Activated T-helper 1 cell treated with anti-CD3 and anti-CD28 coated beads, Interleukin-12 subunit alpha, Interleukin-12 subunit beta, Interleukin-2, Interleukin-4 antibody, amounts not matched to agents 30 ng/mL and 10 ng/mL and 1 ng/mL, durations not matched to agents 14 hours and 24 hours and 36 hours (primary cell): ENCODE measurements around the gene RNF207. TPM values are rescaled to one million over a fixed set of nuclear protein-coding genes. Genes with fewer than 3 reads are reported as not detected.

ENCODE experiments used
- DNase-seq: peaks from one replicate; pipeline ENCODE4 v3.0.0; 2021; ENCODE audit warnings: low spot score
- H3K27ac Mint-ChIP-seq: one replicate; pipeline ENCODE4 v1.8.0; 2021; ENCODE audit warnings: mild to moderate bottlenecking, mixed read lengths
- H3K27me3 Mint-ChIP-seq: one replicate; pipeline ENCODE4 v1.8.0; 2022; ENCODE audit warnings: mild to moderate bottlenecking, moderate library complexity, mixed read lengths; ENCODE audit not compliant: insufficient read depth
- H3K36me3 Mint-ChIP-seq: one replicate; pipeline ENCODE4 v1.8.0; 2021; ENCODE audit warnings: low read depth, mixed read lengths
- H3K4me1 Mint-ChIP-seq: one replicate; pipeline ENCODE4 v1.8.0; 2021; ENCODE audit warnings: low read depth, mixed read lengths
- H3K4me3 Mint-ChIP-seq: one replicate; pipeline ENCODE4 v1.8.0; 2021; ENCODE audit warnings: mild to moderate bottlenecking, moderate library complexity, mixed read lengths
- H3K9me3 Mint-ChIP-seq: one replicate; pipeline ENCODE4 v1.8.0; 2021; ENCODE audit warnings: mixed read lengths
- intact Hi-C: fragments of 100-400 bp; cut with micrococcal nuclease; formaldehyde crosslinking; loops from one replicate; pipeline ENCODE4 v1.15.1; 2024
- total RNA-seq: library from RNA; stranded (reverse); gene quantifications from 2 replicates; pipeline ENCODE4 v1.2.3, GENCODE V29; 2022

RNF207 gene
- total RNA-seq, 1 donor from 2014 or later = 65.8 TPM

DNA sequence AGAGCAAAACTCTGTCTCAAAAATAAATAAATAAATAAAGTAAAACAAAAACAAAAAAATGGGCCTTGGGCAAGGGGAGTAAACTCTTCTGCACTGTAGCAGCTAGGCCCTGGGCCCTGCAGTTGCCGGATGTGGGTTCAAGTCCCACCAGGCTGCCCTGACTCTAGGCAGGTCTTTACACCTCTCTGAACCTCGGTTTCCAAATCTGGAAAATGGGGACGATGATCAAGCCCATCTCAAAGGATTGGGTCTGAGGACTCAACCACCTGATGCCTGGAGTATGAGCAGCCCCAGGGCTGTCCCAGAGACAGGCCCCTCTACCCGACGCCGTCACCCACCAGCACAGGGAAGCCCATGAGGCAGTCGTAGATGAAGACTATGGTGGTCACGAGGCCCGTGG, 47.5 kb downstream of the RNF207 start:
- no peaks in the 10 kb centered on the region for H3K9me3 Mint-ChIP-seq
- H3K27me3 Mint-ChIP-seq = peaks cover 19% of the 10 kb centered on the region
- H3K4me1 Mint-ChIP-seq = no peaks in the 10 kb centered on the region
- no peak overlapping the region for H3K4me3 Mint-ChIP-seq
- intact Hi-C loops = no loop called here
- DNase-seq = no peak
- H3K27ac Mint-ChIP-seq = no peak overlapping the region
- H3K36me3 Mint-ChIP-seq = no peaks in the 10 kb centered on the region

- no peaks in the 10 kb centered on the region for H3K9me3 Mint-ChIP-seq
- H3K4me1 Mint-ChIP-seq = no peaks in the 10 kb centered on the region
- H3K36me3 Mint-ChIP-seq = no peaks in the 10 kb centered on the region
- peaks cover 20% of the 10 kb centered on the region for H3K27me3 Mint-ChIP-seq
- no peak for DNase-seq
- no peak overlapping the region for H3K4me3 Mint-ChIP-seq
- intact Hi-C loops = no loop called here
- no peak overlapping the region for H3K27ac Mint-ChIP-seq
These were observed 48.8 kb downstream of the RNF207 start for GRCh38 chr1:6254691-6255090.

- Mint-ChIP-seq H3K4me1 (no peaks in the 10 kb centered on the region), H3K9me3 (no peaks in the 10 kb centered on the region), H3K4me3 (no peak overlapping the region), H3K27ac (no peak overlapping the region), H3K36me3 (no peaks in the 10 kb centered on the region), H3K27me3 (peaks cover 13% of the 10 kb centered on the region)
- no peak for DNase-seq
- intact Hi-C loops = no loop called here
These were observed 50.7 kb downstream of the RNF207 start for GRCh38 chr1:6256645-6257044.

- Mint-ChIP-seq H3K4me3 (no peak overlapping the region), H3K27ac (no peak overlapping the region), H3K4me1 (no peaks in the 10 kb centered on the region), H3K27me3 (peaks cover 12% of the 10 kb centered on the region), H3K9me3 (no peaks in the 10 kb centered on the region), H3K36me3 (no peaks in the 10 kb centered on the region)
- no peak for DNase-seq
- intact Hi-C loops = no loop called here
These were observed 51.7 kb downstream of the RNF207 start for GRCh38 chr1:6257541-6258069.

DNA sequence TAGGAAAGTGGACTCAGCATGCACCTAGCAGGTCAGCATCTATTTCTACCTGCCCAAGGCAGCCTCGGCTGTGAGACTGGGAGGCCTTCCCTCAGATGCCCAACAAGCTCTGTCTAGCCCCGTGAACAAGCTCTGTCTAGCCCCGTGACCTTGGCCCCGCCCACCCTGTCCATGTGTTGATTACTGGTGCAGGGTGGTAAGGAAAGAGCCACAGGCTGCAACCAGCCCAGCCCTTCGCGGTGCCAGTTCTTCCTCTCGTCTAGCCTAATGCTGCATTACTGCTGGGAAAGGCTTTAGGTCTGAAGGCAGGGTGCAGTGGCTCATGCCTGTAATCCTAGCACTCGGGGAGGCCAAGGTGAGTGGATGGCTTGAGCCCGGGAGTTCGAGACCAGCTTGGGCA, 52.8 kb downstream of the RNF207 start:
- Mint-ChIP-seq H3K27me3 (peaks cover 12% of the 10 kb centered on the region), H3K36me3 (no peaks in the 10 kb centered on the region), H3K4me3 (no peak overlapping the region), H3K27ac (no peak overlapping the region), H3K9me3 (no peaks in the 10 kb centered on the region), H3K4me1 (no peaks in the 10 kb centered on the region)
- intact Hi-C loops = no loop called here
- no peak for DNase-seq

DNA sequence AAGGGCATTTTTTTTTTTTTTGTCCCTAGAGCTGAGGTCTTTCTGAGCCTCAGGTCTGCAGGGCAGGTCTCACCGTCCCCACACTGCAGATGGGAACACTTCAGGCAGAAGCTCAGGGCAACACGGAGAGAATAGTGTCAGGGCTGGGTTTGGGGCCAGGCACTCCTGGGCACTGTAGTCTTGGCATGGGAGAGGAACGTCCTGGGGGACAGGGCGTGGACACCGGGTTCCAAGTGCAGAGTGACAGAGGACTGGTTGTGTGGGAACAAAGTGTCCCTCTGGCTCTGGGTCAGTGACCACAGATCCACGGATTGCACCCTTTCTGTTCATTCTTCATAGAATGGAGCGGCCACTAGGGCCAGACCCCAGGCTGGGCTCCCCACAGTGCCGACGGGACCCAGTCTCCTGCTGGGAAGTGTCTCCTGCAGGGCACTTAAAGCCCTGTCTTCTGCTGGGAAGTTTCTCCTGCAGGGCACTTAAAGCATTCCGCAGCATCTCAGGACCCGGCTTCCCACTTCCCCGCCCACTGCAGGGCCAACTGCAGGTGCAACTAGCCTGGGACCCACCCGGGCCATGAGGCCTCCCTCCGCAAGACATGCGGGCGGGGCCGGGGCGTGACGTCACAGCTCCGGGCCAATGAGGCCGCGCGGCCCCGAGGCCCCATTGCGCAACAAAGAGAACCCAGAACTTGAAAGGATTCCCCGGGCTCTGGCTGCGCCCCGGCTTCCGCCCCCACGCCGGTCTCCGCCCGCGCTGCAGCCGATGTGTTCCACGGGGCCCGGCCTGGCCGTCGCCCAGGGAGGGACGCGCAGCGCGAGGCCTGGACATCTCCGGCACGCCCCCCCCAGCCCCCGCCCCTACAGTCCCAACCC, 53.8 kb downstream of the RNF207 start:
- Mint-ChIP-seq H3K36me3 (no peaks in the 10 kb centered on the region), H3K9me3 (no peaks in the 10 kb centered on the region), H3K4me1 (no peaks in the 10 kb centered on the region), H3K4me3 (peak overlapping the region; percentile 46), H3K27me3 (peaks cover 12% of the 10 kb centered on the region), H3K27ac (no peak overlapping the region)
- DNase-seq = peak; percentile 80
- intact Hi-C loops = loop anchor here (2.0 to 5.0 kb wide), 2 partner anchors 13 to 203 kb away; no protein-coding TSS in a partner anchor

DNA sequence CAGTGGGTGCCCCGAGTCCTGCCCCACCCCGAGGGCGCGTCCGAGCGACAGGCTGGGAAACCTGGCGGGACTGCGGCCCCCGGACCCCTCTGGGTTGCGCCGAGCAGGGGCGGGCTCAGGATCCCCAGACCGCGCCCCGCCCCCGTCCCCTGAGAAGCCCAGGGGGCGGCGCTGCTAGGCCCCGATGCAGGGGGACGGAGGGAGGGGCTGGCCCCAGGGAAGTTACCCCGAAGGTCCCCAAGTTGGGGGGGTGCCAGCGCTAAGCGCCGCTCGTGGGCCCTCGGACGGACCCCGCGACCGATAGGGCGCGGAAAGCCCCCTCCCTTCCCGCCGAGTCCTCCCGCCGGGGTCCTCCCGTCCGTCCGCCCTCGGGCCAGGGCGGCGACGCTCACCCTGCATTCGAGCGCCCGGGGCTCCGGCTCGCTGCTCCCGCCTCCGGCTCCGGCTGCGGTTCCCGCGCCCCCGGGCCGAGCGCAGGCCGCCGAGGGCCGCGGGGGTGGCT, 54.6 kb downstream of the RNF207 start:
- Mint-ChIP-seq H3K36me3 (no peaks in the 10 kb centered on the region), H3K4me1 (no peaks in the 10 kb centered on the region), H3K4me3 (no peak overlapping the region), H3K27me3 (peaks cover 12% of the 10 kb centered on the region), H3K9me3 (no peaks in the 10 kb centered on the region), H3K27ac (no peak overlapping the region)
- intact Hi-C loops = loop anchor here (2.0 to 5.0 kb wide), 2 partner anchors 14 to 202 kb away; no protein-coding TSS in a partner anchor
- no peak for DNase-seq

DNA sequence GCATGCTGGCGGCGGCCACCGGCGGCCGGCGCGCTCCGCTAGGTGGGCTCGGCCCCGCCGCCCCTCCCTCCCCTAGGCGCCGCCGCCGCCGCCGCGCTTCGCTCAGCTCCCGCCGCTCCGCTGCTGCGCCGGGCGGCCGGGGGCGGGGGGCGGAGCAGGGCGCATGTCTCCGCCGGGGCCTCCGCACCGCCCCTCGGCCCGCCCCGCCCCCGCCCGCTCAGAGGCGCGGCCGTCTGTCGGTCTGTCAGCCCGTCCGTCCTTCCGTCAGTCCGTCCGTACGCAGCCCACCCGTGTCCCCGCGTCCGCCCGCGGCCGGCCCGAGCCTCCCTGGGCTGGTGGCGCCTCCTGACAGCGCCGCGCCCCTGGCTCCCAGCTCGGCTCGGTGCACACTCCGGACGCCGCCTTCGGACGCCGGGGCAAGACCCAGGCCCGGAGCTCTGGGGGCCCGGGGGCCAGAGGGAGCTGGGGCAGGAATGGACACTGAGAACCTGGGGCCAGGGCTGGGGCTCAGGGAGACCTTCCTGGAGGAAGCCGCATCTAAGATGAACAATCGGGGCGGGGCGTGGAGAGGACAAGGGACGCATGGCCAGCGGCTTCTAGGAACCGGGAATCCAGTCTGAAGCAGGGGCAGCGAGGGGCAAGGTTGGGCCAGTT, 55.2 kb downstream of the RNF207 start, which contains the start of gene GPR153:
Gene GPR153, minus strand, starts transcription at position 138 of the 654 bp plus-strand sequence. CDS start 6,193 bp downstream, outside the sequence.
- intact Hi-C loops = loop anchor here (1.0 to 5.0 kb wide), 3 partner anchors 14 to 201 kb away; partner anchors contain the start of gene ACOT7
- DNase-seq = peak; percentile 50
- H3K36me3 Mint-ChIP-seq = no peaks in the 10 kb centered on the region
- no peaks in the 10 kb centered on the region for H3K9me3 Mint-ChIP-seq
- H3K4me3 Mint-ChIP-seq = peak within 1 kb of the TSS; percentile 73
- peaks cover 12% of the 10 kb centered on the region for H3K27me3 Mint-ChIP-seq
- no peak within 1 kb of the TSS for H3K27ac Mint-ChIP-seq
- H3K4me1 Mint-ChIP-seq = no peaks in the 10 kb centered on the region

GRCh38 chr1:6261615-6261995, 55.7 kb downstream of the RNF207 start:
- Mint-ChIP-seq H3K9me3 (no peaks in the 10 kb centered on the region), H3K27ac (no peak overlapping the region), H3K27me3 (peaks cover 12% of the 10 kb centered on the region), H3K4me1 (no peaks in the 10 kb centered on the region), H3K4me3 (peak overlapping the region; percentile 73), H3K36me3 (no peaks in the 10 kb centered on the region)
- intact Hi-C loops = loop anchor here (1.0 to 5.0 kb wide), 3 partner anchors 15 to 201 kb away; partner anchors contain the start of gene ACOT7
- DNase-seq = no peak

- Mint-ChIP-seq H3K4me1 (no peaks in the 10 kb centered on the region), H3K36me3 (no peaks in the 10 kb centered on the region), H3K4me3 (no peak overlapping the region), H3K27me3 (peaks cover 12% of the 10 kb centered on the region), H3K27ac (no peak overlapping the region), H3K9me3 (no peaks in the 10 kb centered on the region)
- intact Hi-C loops = loop anchor here (5.0 kb wide), 1 partner anchor 200 kb away; no protein-coding TSS in a partner anchor
- DNase-seq = no peak
These were observed 56.9 kb downstream of the RNF207 start for GRCh38 chr1:6262555-6263420.

DNA sequence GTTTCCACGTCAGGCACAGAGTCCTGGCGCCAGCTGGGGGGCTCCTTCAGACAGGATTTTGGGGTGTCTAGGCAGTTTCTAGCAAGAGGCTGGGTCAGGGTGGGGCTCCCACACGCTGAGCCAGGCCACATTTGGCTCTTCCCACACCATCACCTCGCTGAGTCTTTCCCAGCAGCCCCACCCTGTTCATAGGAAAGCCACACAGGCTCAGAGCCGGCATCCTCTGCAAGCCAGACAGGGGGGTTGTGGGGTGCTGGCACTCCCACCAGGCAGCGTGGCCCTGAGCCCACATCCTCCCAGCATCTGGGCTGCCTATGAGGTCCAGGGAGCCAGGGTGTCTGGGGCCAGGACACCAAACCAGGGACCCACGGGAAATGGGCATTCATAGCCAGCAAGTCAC, 57.8 kb downstream of the RNF207 start:
- no peak overlapping the region for H3K27ac Mint-ChIP-seq
- H3K4me1 Mint-ChIP-seq = no peaks in the 10 kb centered on the region
- no peak overlapping the region for H3K4me3 Mint-ChIP-seq
- DNase-seq = no peak
- peaks cover 12% of the 10 kb centered on the region for H3K27me3 Mint-ChIP-seq
- H3K9me3 Mint-ChIP-seq = no peaks in the 10 kb centered on the region
- intact Hi-C loops = loop anchor here (5.0 kb wide), 1 partner anchor 199 kb away; no protein-coding TSS in a partner anchor
- H3K36me3 Mint-ChIP-seq = no peaks in the 10 kb centered on the region

GRCh38 chr1:6265151-6265550, 59.2 kb downstream of the RNF207 start:
- no peak for DNase-seq
- intact Hi-C loops = no loop called here
- peaks cover 9% of the 10 kb centered on the region for H3K27me3 Mint-ChIP-seq
- no peak overlapping the region for H3K27ac Mint-ChIP-seq
- H3K4me3 Mint-ChIP-seq = no peak overlapping the region
- H3K4me1 Mint-ChIP-seq = no peaks in the 10 kb centered on the region
- H3K9me3 Mint-ChIP-seq = no peaks in the 10 kb centered on the region
- no peaks in the 10 kb centered on the region for H3K36me3 Mint-ChIP-seq
